KG1 (cell line): ENCODE data around the gene ARID5A.
"Not testable (repeated sequence)": the region's sequence is repeated elsewhere in the genome, so short reads cannot be mapped to it uniquely, and the experiment has no call there.

Experiments used
- DNase-seq: peaks from one replicate; lab custom pipeline; 2025; lab: John Stamatoyannopoulos, UW

The ARID5A gene

DNA sequence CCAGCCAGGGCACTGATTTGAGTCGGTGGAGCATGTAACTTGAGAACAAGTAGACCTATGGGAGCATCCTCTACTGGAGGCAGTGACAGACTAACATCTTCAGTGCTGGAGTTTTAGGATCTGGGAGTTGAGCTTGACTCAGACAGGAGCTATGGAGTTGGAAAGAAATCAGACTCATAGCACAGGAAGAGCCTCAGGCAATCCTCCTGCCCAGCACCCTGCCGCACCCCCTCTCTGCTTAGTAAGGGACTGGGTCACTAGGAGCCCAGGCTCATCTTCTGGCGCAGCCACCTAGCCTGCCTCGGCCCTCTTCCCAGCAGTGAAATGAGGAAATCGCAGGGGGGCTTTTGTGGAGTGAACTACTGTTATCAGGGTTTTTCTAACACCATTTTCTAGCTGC, 3.6 kb downstream of the ARID5A start:
- no peak for DNase-seq

DNA sequence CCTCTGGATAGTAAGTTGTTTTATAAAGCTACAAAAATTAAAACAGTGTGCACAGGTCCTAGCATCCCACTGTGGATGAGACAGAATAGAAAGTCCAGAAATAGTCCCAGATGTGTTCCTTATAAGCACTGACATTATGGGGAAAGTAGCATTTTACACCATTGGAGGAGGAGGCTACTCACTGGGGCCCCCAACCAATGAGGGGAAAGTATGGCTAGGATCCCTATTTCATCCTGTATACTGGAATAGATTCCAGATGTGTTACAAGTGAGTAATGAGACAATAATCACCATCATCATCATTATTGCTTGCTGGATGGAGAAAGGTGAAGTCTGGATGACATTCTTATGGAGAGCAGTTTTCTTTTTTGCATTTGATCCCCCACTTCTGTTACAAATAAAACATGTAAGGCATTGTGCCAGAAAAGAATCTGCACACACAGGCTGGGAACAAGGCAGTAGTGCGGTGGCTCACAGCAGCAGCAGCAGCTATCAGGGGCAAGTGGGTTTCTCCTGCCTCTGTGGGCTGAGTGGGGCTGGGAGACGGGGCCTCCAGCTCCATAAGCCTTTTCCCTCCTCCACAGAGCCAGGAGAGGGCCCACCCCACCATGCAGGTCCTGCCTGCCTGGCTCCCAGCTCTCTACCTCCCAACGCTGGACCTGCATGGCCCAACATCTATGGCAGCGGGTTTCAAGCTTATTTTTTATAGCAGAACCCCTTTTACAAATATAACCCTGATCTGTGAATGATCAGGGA, 5.0 kb downstream of the ARID5A start:
- no peak for DNase-seq

DNA sequence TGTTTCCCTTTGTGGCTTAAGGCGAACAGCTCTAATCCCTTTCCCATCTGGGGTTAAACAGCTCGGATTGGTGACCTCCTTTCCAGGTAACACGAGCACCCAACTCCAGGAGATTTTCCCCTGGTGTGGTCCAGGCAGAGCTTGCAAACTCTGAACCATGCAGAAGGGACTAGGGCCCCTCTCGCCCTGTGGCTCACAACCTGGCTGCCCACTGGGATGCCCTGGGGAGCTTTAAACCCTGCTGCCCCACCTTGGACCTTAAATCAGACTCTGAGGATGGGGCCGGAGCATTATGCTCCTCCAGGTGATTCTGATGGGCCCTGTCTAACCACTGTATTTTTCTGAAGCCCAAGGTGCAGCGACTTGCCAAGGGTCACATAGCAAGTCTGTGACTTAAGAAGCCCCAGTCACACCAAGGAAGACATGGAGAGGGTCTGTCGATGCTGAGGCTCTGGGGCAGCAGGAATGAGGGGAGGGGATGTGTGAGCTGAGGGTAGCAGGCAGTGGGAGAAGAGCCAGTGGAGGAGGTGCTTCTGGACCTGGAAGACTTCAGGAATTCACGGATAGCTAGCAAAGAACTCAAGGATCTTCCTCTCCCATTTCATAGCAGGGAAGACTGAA, 5.9 kb downstream of the ARID5A start:
- DNase-seq = no peak

DNA sequence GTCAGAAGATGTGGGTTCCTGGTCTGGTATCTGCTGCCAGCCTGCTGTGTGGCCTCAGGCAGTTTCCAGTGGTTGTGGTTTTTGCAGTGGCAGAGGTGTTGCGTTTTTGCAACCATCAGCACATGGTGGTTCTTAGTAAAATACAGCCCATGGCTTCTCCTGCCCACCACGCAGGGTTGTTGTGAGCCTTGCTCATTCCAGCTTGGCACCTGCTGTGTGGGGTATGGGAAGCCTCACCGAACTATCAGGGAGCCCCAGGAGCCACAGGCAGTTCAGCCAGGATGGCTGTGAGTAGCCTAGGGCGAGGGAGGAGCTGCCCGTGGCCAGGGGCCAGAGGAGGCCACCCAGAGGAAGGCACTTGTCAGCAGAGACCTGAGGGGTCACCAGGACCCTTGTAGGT, 9.8 kb downstream of the ARID5A start:
- no peak for DNase-seq

DNA sequence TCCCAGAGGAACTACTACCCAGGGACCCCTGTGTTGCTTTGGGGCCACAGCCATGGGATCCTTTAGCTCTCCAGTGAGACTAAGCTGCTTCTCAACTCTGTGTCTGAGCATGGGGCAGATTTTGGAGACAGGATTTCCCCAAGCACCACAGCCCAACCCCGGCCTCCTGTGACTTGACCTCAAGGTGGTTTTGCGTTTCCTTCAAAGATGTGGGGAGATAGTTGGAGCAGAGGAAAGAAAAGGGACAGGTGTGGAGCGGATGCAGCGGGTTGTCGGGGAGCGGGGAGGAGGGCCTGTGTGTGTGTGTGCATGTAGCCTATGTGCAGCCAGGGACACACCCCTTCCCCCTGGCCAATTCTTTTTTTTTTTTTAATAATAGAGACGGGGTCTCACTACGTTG, 10.2 kb downstream of the ARID5A start:
- no peak for DNase-seq

DNA sequence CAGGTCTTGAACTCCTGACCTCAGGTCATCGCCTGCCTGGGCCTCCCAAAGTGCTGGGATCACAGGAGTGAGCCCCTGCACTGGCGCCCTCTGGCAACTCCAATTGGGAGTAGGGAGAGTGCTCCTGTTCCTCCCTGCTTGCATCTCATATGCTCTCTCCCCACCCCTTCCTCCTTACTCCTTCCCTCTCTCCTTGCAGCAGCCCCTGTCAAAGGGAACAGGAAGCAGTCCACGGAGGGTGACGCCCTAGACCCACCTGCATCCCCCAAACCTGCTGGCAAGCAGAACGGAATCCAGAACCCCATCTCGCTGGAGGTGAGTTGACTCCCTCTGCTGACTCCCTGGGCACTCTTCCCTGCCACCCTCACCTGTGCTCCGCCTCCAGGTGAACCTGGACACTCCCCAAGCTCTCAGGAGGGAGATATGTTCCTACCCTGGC, 10.7 kb downstream of the ARID5A start:
- no peak for DNase-seq

DNA sequence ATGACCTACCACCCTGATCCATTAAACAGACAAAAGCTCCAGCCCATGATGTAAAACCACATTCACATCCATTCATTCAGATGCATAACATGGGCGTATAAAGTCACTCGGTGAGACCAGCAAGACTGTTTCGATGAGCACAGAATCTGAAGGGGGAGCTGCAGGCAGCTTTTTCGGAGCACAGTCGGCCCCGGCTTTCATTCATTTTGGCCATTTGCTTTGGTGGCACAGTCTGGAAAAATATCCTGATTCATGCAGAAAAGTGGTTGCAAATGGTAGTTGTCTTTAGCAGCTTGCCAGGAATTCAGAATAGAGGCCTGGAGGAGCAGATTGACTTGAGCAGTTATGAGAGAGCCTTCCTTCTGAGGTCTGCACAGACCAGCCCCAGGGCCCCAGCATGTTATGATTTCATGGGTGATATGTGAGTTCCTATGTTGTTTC, 11.2 kb downstream of the ARID5A start:
- no peak for DNase-seq

DNA sequence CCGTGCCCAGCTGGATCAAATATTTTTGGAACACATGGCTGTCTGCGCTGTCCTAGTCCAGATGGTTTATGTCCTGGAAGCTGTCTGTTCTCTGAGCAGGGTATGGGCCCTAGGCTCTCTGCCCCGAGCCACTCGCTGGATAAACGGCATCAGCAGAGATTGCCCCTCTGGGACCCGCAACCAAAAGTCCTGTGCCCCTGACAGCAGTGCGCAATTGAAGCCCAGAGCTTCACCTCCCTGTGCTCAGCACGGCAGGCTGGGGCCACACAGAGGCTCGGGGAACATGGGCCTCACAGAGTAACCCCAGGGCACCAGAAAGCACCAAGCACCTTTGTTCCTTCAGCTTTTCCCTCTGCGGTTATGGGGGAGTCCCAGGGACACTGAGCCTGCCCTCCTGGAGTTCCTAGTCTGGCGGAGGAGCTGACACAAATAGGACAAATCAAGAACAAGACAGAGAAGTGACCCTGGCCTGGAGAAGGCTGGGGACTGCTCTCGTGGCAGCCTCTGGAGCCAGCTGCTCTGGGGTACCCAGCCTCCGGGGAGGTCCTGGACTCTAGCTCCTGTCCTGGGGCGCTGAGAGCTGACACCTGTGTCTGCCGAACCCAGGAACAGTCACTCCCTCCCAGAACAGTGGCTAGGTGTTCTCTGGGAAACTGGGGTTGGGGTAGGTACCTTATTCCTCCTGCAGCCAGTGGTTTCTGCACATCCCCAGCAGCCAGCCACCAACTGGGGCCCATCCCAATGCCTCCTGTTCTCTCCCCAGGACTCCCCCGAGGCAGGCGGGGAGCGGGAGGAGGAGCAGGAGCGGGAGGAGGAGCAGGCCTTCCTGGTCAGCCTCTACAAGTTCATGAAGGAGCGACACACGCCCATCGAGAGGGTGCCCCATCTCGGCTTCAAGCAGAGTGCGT, 12.3 kb downstream of the ARID5A start:
- no peak for DNase-seq

DNA sequence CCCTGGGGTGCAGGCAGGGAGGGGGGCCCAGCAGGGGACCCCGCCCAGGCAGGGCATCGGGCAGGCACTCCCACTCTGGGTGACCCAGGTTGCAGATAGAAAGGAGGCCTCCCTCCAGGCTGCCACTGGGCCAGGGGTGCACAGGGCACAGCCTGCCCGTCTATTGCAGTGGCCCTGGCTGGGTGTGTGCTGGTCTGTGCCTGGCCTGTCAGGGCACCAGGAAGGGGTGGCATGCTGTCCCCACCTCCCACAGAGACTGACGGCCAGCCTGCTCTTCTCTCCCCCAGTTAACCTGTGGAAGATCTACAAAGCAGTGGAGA, 12.9 kb downstream of the ARID5A start:
- no peak for DNase-seq

DNA sequence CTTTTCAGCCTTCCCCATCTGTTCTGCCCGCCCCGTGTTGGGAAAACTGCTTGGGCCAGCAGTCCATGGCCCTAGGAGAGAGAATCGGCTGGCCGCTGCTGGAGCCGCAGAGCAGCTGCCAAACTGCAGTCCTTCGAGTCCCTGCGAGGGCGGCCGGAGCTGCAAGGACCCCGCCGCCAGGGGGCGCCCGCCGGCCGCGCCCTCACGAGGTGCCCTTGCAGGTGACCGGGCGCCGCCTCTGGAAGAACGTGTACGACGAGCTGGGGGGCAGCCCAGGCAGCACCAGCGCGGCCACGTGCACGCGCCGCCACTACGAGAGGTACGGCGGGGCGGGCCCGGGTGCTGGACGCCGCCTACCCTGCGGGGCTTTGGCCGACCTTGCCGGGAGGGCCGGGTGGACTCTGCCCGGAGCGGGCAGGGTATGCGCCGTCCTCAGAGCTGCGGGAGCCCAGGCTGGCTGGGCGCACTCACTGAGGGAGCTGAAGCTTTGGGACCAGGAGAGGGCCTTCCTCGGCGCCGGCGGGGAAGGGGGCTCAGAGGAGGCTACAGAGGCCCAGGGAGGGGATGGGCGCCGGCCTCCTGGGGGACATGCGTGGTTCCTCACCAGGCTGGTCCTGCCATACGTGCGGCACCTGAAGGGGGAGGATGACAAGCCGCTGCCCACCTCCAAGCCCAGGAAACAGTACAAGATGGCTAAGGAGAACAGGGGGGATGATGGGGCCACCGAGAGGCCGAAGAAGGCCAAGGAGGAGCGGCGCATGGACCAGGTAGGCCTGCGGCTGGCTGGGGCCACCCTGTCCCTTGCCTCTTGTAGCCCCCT, 13.6 kb downstream of the ARID5A start:
- no peak for DNase-seq

DNA sequence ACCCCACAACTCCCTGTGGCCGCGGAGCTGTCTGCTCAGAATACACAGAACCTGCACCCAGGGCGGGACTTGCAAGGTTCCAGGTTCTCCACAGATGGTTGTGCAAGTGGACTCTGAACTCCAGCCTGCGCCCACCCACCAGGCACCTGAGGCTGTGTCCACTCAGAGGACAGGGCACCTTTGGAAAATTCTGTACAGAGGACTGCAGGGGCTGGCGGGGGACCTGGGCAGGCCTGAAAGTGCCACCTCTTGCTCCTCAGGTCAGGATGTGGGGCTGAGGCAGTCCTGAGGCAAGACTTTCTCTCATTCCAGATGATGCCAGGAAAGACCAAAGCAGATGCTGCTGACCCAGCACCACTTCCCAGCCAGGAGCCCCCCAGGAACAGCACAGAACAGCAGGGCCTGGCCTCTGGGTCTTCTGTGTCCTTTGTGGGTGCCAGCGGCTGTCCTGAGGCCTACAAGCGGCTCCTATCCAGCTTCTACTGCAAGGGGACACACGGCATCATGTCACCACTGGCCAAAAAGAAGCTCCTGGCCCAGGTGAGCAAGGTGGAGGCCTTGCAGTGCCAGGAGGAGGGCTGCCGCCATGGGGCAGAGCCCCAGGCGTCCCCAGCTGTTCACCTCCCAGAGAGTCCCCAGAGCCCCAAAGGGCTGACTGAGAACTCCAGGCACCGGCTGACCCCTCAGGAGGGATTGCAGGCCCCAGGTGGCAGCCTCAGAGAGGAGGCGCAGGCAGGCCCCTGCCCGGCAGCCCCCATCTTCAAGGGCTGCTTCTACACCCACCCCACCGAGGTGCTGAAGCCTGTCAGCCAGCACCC, 14.4 kb downstream of the ARID5A start:
- DNase-seq = no peak

DNA sequence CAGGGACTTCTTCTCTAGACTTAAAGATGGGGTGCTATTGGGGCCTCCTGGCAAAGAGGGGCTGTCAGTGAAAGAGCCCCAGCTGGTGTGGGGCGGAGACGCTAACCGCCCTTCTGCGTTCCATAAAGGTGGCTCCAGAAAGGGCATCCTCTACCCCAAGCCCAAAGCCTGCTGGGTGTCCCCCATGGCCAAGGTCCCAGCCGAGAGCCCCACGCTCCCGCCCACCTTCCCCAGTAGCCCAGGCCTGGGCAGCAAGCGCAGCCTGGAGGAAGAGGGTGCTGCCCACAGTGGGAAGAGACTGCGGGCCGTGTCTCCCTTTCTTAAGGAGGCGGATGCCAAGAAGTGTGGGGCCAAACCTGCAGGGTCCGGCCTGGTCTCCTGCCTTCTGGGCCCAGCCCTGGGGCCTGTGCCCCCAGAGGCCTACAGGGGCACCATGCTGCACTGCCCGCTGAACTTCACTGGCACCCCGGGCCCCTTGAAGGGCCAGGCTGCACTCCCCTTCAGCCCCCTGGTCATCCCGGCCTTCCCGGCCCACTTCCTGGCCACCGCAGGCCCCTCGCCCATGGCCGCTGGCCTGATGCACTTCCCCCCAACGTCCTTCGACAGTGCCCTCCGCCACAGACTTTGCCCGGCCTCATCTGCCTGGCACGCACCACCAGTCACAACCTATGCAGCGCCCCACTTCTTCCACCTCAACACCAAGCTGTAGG, 15.2 kb downstream of the ARID5A start:
- no peak for DNase-seq

DNA sequence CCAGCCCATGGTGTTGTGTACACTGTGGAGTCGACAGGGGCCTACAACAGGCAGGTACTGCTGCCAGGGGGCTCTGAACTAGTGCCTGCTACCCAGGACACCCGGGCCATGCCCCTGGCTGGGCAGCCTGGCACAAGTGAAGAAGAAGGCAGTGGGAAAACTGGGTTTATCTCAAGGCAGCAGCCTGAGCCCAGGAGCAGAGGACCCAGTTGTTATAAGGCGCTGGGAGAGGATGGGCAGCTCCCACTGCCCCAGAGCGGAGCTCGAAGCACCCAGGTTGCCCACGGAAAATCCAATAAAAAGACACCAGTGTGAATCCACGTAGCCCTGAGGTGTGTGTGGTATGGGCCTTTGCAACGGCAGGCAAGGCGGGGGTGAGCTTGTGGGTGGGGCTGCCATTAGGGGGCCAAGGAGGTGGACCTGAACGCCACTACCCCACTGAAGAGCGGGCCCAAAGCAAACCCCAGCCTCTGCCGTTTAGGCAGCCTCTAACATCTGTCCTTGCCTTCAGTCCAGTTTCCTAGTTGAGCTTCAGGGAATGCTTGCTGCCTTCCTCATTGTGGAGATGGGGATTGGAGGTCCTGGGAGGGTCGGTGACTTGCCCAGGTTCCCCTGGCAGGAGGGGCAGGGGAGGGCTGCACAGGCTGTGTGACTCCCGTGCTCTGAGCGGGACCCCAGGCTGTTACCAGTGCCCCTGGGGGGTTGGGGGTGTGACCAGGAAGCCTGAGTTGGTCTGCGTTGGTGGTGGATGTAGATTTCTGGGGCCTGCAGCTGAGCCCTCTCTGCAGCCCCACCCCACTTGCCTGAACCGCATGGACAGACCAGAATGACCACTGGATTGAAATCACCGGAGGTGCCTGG, 16.0 kb downstream of the ARID5A start:
- no peak for DNase-seq

DNA sequence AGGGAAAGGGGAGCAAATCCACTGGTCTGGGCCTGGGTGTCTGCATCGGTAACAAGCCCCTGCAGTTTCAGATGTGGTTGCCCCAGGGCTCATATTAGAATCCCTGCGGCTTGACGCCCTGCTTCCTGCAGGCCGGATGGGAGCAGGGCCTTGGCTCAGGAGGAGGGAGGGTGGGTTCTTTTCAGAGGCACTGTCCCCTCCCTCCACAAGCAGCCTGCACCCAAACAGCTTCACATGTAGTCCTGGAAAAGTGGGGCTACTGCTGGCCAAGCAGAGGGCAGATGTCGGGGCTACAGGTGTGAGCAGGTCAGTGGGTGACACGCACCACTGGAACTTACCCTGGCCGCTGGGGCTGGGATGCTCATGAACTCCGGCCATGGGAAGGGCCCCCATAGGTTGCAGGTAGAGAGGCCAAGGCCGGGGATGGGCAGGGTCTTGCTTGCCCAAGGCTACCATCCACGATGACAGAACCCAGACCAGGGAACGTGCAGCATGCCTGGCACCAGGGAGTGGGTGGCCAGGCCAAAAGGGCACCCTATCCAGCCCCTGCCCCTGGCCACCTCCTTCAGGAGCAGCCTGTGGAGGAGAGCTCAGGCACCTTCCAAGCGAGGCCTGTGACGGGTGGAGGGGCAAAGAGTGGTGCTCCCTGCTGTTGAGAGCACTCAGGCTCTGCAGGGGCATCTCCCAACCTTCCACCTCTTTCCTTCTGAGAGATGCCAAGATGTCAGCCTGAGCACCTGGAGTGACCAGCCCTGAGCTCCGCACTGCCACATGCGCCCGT, 16.8 kb downstream of the ARID5A start:
- no peak for DNase-seq

DNA sequence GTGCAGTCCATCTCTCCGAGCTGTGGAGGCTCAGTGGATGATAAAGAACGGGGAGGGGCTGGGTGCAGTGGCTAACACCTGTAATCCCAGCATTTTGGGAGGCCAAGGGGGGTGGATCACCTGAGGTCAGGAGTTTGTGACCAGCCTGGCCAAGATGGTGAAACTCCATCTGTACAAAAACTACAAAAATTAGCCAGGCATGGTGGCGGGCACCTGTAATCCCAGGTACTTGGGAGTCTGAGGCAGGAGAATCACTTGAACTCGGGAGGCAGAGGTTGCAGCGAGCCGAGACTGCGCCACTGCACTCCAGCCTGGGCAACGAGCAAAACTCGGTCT, 17.4 kb downstream of the ARID5A start:
- DNase-seq = not testable (repeated sequence)

DNA sequence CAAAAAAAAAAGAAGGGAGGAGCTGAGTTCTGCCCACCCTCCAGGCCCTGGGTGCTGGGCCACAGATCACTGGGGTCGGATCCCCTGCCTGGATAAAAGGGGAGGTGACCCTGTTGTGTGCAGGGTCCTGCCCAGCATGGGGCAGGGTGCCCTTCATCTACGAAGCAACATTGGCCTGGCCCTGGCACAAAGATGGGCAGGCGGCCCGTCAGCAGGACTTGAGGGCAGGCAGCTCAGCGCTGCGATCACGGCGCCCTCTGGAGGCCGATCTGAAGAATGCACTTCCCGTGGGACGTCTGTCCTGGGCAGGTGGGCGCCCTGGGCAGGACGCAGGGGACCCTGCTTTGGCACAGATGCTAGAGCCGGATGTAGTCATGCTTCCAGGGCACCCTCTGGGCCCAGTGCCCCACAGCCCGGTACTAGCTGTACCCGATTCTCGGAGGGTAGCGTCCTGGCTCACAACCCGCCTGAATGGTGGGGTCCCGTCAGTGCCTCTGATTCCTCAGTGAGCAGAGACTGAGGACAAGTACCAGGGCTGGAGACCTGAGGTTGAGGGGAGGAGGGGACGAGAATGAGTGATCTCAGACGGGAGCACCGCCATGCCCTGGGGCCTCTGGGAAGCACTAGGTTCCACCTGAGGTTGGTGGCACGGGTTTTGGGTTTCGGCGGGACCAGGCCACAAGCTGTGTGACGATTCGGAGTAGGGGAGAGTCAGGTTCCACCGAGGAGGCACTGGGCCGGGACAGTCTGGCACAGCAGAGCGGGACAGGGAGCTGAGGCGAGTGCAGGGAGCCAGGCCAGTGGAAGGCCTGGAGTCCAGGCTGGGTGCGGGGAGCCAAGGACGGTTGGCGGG, 18.0 kb downstream of the ARID5A start:
- no peak for DNase-seq

DNA sequence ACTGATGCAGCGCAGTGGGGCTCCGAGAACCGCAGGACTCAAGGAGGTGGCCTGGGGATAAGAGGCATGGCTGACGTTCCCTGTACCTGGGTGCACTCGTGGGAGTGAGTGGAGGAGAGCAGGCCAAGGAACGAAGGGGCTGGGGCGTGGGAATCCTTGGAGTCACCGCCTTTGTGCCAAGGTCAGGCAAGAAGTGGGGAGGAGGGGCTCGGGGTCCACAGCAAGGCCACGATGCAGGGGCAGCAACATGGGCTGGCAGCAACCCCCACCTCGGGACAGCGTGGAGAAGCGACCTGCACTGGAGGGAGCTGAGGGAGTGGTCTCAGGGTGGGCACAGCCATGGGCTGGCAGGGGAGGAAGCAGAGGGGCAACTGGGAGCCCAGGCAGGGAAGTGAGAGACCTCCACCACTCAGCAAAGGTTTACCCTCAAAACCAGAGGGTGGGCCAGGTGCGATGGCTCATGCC, 18.6 kb downstream of the ARID5A start:
- DNase-seq = no peak
